Measurements from ENCODE around the gene PITPNM3. TPM values are rescaled to one million over a fixed set of nuclear protein-coding genes. Genes with fewer than 3 reads are reported as not detected.

The PITPNM3 gene
- total RNA-seq, 4 donors from 2014 or later: 0.13 to 0.87 (median 0.41) TPM

DNA sequence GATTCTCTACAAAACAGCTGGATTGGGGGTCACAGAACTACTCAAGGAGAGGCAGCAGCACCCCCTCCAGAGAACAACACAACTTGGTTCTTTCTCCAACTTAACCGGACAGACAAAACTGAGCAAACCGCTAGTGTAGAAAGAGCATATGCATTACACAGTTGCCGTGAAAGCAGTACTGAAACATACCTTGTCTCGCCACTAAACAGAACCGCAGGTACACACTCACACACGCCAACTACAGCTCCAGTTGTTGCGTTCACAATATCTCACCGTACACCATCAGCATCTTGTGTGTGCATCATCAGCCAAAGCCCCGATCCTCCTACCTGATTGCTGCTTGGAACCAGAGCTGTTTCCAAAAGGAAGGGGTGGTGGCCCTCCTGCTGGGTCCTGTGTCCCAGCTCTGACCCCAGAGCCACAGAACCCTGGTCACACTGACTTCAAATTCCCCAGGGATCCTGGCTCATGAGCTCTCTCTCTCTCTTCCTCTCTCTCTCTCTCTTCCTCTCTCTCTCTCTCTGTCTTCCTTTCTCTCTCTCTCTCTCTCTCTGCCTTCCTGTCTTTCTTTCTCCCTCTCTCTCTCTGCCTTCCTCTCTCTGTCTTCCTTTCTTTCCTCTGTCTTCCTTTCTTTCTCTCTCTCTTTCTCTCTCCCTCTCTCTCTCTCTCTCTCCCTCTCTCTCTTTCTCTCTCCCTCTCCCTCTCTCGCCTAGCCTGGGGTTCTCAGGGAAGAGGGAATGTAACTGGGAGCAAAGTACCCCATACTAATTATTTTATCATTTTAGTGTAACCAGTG is 103.7 kb downstream of the PITPNM3 start:
- no peaks in the 10 kb centered on the region for H3K36me3 ChIP-seq
- no peak for ATAC-seq
- in situ Hi-C loops (cut with MboI; ENCODE audit: low sequenced_read_pairs in 4 of 4) (loop anchor here in 1 of 4 donors (25.0 kb wide), 1 partner anchor 135 kb away; no protein-coding TSS in a partner anchor), intact Hi-C loops (cut with DNase I; ENCODE audit: low total_unique reads) (no loop called here)
- no peak for DNase-seq
- no peak overlapping the region for H3K4me3 ChIP-seq
- H3K9me3 ChIP-seq: no peaks in the 10 kb centered on the region
- H3K4me1 ChIP-seq: peaks cover 4 to 13% of the 10 kb centered on the region in 2 donors
- peaks cover 6 to 14% (median 12%) of the 10 kb centered on the region in 3 donors for H3K27me3 ChIP-seq
- H3K27ac ChIP-seq: no peak overlapping the region
- no peak for TF ChIP-seq POLR2A (IDR thresholded peaks at IDR 0.05)
- no peak for TF ChIP-seq CTCF (IDR thresholded peaks at IDR 0.05 in 4 of 5, conservative IDR thresholded peaks at IDR 0.05 in 1 of 5)

DNA sequence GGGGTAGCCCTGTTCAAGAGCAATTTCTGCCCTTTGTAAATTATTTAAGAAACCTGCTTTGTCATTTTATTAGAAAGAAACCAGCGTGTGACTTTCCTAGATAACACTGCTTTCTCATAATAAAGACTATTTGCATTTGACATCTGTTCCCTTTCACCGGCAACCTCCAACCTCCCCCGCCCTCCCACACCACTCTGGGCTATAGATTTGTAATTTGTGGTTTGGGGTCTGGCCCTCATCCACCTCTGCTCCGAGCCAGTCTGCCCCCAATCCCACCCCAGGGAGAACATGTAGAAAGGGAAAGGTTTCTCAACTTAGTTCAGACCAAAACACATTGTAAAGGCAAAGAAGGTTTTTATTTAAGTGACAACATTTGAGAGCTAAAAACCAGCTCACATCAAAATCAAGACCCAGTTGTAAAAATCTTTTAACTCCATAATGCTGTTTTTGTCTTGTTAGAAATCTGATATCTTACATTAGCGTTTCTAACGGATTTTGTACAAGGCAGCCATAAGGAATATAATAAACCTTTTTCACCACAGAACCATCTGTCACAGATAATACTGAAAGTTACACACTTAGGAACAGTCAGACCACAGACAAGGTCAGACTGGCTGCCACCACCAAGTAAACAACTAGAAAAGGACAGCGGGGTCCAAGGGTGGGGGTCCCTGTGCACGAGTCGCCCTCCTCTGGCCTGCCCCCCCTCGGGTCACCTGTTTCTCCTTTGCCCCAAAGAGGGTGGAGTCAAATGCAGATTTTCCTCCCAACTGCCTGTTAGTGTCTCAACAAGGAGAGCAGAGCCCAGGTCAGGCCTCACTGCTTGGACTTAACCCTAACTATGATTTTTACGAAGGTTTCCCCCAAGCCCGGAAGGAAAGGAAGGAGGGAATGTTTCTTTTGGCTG is 105.2 kb downstream of the PITPNM3 start:
- H3K27ac ChIP-seq: no peak overlapping the region

GRCh38 chr17:6449307-6449706 is 107.0 kb downstream of the PITPNM3 start:
- in situ Hi-C loops (cut with MboI; ENCODE audit: low sequenced_read_pairs in 4 of 4): loop anchor here in 1 of 4 donors (25.0 kb wide), 1 partner anchor 1212 kb away; the partner anchor contains the start of gene SCIMP
- no peak for TF ChIP-seq CTCF (IDR thresholded peaks at IDR 0.05 in 4 of 5, conservative IDR thresholded peaks at IDR 0.05 in 1 of 5)
- no peak for TF ChIP-seq POLR2A (IDR thresholded peaks at IDR 0.05)
- Histone ChIP-seq H3K4me3 (no peak overlapping the region), H3K27ac (no peak overlapping the region), H3K36me3 (no peaks in the 10 kb centered on the region), H3K27me3 (peaks cover 0 to 4% (median 1%) of the 10 kb centered on the region in 3 donors), H3K4me1 (peaks cover 0 to 5% of the 10 kb centered on the region in 2 donors), H3K9me3 (no peaks in the 10 kb centered on the region)
- intact Hi-C loops (cut with DNase I; ENCODE audit: low total_unique reads): no loop called here
- ATAC-seq (no peak), DNase-seq (no peak)

More for the DNA sequence above, 105.2 kb downstream of the PITPNM3 start:
- Histone ChIP-seq H3K36me3 (no peaks in the 10 kb centered on the region), H3K27me3 (peaks cover 6 to 14% (median 12%) of the 10 kb centered on the region in 3 donors), H3K4me3 (no peak overlapping the region), H3K9me3 (no peaks in the 10 kb centered on the region), H3K4me1 (no peaks in the 10 kb centered on the region)
- in situ Hi-C loops (cut with MboI; ENCODE audit: low sequenced_read_pairs in 4 of 4): loop anchor here in 1 of 4 donors (25.0 kb wide), 1 partner anchor 136 kb away; no protein-coding TSS in a partner anchor
- DNase-seq (no peak), ATAC-seq (no peak)
- intact Hi-C loops (cut with DNase I; ENCODE audit: low total_unique reads): no loop called here
- TF ChIP-seq POLR2A (IDR thresholded peaks at IDR 0.05): no peak

DNA sequence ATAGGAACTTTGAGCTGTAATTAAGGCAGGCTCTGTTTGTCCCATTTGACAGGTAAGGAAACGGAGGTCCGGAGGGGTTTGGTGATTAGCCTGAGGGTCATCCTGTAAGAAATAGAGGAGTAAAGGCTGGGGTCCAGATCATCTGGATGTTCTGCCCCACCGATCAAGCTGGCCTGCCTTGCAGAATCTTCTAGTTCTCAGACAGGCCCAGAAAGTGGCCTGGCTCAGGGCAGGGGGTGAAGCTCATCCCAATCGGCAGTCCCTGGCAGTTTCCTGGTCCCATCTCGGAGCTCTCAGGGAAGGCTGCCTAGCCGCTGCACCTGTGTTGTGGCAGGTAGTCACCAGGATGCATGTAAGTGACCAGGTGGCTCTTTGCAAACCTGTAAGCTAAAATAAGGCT is 107.9 kb downstream of the PITPNM3 start:
- ATAC-seq (no peak), DNase-seq (no peak)
- intact Hi-C loops (cut with DNase I; ENCODE audit: low total_unique reads): no loop called here
- in situ Hi-C loops (cut with MboI; ENCODE audit: low sequenced_read_pairs in 4 of 4): loop anchor here in 1 of 4 donors (25.0 kb wide), 1 partner anchor 1211 kb away; the partner anchor contains the start of gene SCIMP
- no peaks in the 10 kb centered on the region for H3K9me3 ChIP-seq
- TF ChIP-seq CTCF (IDR thresholded peaks at IDR 0.05 in 4 of 5, conservative IDR thresholded peaks at IDR 0.05 in 1 of 5) (no peak), POLR2A (IDR thresholded peaks at IDR 0.05) (no peak)
- peaks cover 0 to 13% of the 10 kb centered on the region in 2 donors for H3K4me1 ChIP-seq
- no peak overlapping the region for H3K27ac ChIP-seq
- H3K4me3 ChIP-seq: no peak overlapping the region
- H3K36me3 ChIP-seq: no peaks in the 10 kb centered on the region
- peaks cover 0 to 2% (median 0%) of the 10 kb centered on the region in 3 donors for H3K27me3 ChIP-seq
